Measurements from ENCODE around the gene DRP2. TPM values are rescaled to one million over a fixed set of nuclear protein-coding genes. Genes with fewer than 3 reads are reported as not detected.

DRP2 gene
- total RNA-seq, 4 donors from 2014 or later: 0.29 to 4.7 (median 0.58) TPM; not detected in 1

GRCh38 chrX:101190736-101191135 lies 28.9 kb upstream of the DRP2 start:
- H3K27ac ChIP-seq: no peak overlapping the region
- no peak for TF ChIP-seq POLR2A (IDR thresholded peaks at IDR 0.05)
- TF ChIP-seq CTCF (IDR thresholded peaks at IDR 0.05): no peak

GRCh38 chrX:101191217-101191750 lies 28.3 kb upstream of the DRP2 start:
- peak; percentile 12 to 23 for DNase-seq
- H3K27me3 ChIP-seq: no peaks in the 10 kb centered on the region
- peak overlapping the region in 1 of 2 donors; percentile 8 for H3K4me3 ChIP-seq
- H3K4me1 ChIP-seq: no peaks in the 10 kb centered on the region
- no peak overlapping the region for H3K27ac ChIP-seq
- H3K36me3 ChIP-seq: no peaks in the 10 kb centered on the region
- no peaks in the 10 kb centered on the region for H3K9me3 ChIP-seq
- intact Hi-C loops (cut with DNase I; ENCODE audit: low total_unique reads): no loop called here
- TF ChIP-seq CTCF (IDR thresholded peaks at IDR 0.05) (no peak), POLR2A (IDR thresholded peaks at IDR 0.05) (no peak)

More at GRCh38 chrX:101190736-101191135, 28.9 kb upstream of the DRP2 start:
- no peaks in the 10 kb centered on the region for H3K36me3 ChIP-seq
- H3K4me1 ChIP-seq: no peaks in the 10 kb centered on the region
- H3K27me3 ChIP-seq: no peaks in the 10 kb centered on the region
- DNase-seq: no peak
- no peaks in the 10 kb centered on the region for H3K9me3 ChIP-seq
- intact Hi-C loops (cut with DNase I; ENCODE audit: low total_unique reads): no loop called here
- H3K4me3 ChIP-seq: no peak overlapping the region

GRCh38 chrX:101195442-101196173 lies 24.0 kb upstream of the DRP2 start:
- Histone ChIP-seq H3K27ac (no peak overlapping the region), H3K27me3 (peaks cover 0 to 4% of the 10 kb centered on the region in 2 donors)
- intact Hi-C loops (cut with DNase I; ENCODE audit: low total_unique reads): no loop called here

GRCh38 chrX:101203761-101204351 lies 15.7 kb upstream of the DRP2 start:
- intact Hi-C loops (cut with DNase I; ENCODE audit: low total_unique reads): no loop called here
- no peak overlapping the region for H3K4me3 ChIP-seq
- TF ChIP-seq POLR2A (IDR thresholded peaks at IDR 0.05): no peak
- TF ChIP-seq CTCF (IDR thresholded peaks at IDR 0.05): no peak
- H3K27me3 ChIP-seq: peaks cover 0 to 6% of the 10 kb centered on the region in 2 donors
- H3K9me3 ChIP-seq: no peaks in the 10 kb centered on the region
- H3K36me3 ChIP-seq: no peaks in the 10 kb centered on the region
- no peak for DNase-seq
- no peak overlapping the region for H3K27ac ChIP-seq
- no peaks in the 10 kb centered on the region for H3K4me1 ChIP-seq

More at GRCh38 chrX:101195442-101196173, 24.0 kb upstream of the DRP2 start:
- no peak overlapping the region for H3K4me3 ChIP-seq
- H3K4me1 ChIP-seq: no peaks in the 10 kb centered on the region
- H3K9me3 ChIP-seq: no peaks in the 10 kb centered on the region
- TF ChIP-seq CTCF (IDR thresholded peaks at IDR 0.05) (no peak), POLR2A (IDR thresholded peaks at IDR 0.05) (no peak)
- DNase-seq: no peak
- H3K36me3 ChIP-seq: no peaks in the 10 kb centered on the region

GRCh38 chrX:101206471-101206870 lies 13.1 kb upstream of the DRP2 start:
- no peak for DNase-seq
- H3K36me3 ChIP-seq: no peaks in the 10 kb centered on the region
- no peaks in the 10 kb centered on the region for H3K27me3 ChIP-seq
- H3K27ac ChIP-seq: no peak overlapping the region
- TF ChIP-seq CTCF (IDR thresholded peaks at IDR 0.05) (peak in 1 of 4 experiments; percentile 4), POLR2A (IDR thresholded peaks at IDR 0.05) (no peak)
- intact Hi-C loops (cut with DNase I; ENCODE audit: low total_unique reads): no loop called here
- no peaks in the 10 kb centered on the region for H3K9me3 ChIP-seq
- H3K4me3 ChIP-seq: no peak overlapping the region
- H3K4me1 ChIP-seq: no peaks in the 10 kb centered on the region
